Vagina (tissue), 2 donors: Measurements from ENCODE around the gene ACTN4.

Experiments used
- POLR2A ChIP-seq, 2 donors: fragments of 450-650 bp; IDR thresholded peaks; one replicate each; pipeline ENCODE4 v1.6.1; 2017; ENCODE audit warnings: antibody characterized with exemption in 2 of 2, mild to moderate bottlenecking in 2 of 2, moderate library complexity in 2 of 2
- TF ChIP-seq, protein P1 (sequence below), 3 experiments: fragments of 450-650 bp in 2 of 3; fragments of 200-600 bp in 1 of 3; sonication (generic) in 1 of 3; IDR thresholded peaks; one replicate each; pipeline ENCODE4 v1.5.1; 2017 to 2019; ENCODE audit warnings: antibody characterized with exemption in 3 of 3, mild to moderate bottlenecking in 2 of 3, moderate library complexity in 2 of 3

DNA sequence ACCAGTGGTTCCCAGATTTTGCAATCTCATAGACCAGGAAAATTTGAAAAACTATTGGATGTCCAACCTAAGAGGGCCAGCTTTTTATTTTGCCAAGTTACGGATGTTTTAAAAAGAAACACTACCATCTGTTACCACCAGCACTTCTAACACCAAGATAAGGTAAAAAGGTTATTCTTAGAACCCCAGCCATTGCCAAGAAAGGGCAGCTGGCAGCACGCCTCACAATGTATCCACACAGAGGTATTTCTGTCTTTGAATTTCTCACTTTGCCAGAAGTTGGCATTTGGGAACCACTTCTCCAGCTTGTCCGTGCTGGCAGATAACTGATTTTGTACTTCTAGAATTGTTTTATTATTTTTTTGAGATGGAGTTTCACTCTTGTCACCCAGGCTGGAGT, 68.1 kb downstream of the ACTN4 start:
- TF ChIP-seq, protein P1, sequence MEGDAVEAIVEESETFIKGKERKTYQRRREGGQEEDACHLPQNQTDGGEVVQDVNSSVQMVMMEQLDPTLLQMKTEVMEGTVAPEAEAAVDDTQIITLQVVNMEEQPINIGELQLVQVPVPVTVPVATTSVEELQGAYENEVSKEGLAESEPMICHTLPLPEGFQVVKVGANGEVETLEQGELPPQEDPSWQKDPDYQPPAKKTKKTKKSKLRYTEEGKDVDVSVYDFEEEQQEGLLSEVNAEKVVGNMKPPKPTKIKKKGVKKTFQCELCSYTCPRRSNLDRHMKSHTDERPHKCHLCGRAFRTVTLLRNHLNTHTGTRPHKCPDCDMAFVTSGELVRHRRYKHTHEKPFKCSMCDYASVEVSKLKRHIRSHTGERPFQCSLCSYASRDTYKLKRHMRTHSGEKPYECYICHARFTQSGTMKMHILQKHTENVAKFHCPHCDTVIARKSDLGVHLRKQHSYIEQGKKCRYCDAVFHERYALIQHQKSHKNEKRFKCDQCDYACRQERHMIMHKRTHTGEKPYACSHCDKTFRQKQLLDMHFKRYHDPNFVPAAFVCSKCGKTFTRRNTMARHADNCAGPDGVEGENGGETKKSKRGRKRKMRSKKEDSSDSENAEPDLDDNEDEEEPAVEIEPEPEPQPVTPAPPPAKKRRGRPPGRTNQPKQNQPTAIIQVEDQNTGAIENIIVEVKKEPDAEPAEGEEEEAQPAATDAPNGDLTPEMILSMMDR (IDR thresholded peaks at IDR 0.05): no peak
- no peak for TF ChIP-seq POLR2A (IDR thresholded peaks at IDR 0.05)
